HG03159 (cell line): ENCODE results near the gene EWSR1.
"Not testable (repeated sequence)": the region's sequence is repeated elsewhere in the genome, so short reads cannot be mapped to it uniquely, and the experiment has no call there.

Experiments used
- ATAC-seq: cut with Tn5 transposase; IDR thresholded peaks from one replicate; pipeline ENCODE4 v1.9.1; 2021; ENCODE audit warnings: mild to moderate bottlenecking, moderate library complexity; ENCODE audit not compliant: unreplicated experiment

EWSR1 gene

DNA sequence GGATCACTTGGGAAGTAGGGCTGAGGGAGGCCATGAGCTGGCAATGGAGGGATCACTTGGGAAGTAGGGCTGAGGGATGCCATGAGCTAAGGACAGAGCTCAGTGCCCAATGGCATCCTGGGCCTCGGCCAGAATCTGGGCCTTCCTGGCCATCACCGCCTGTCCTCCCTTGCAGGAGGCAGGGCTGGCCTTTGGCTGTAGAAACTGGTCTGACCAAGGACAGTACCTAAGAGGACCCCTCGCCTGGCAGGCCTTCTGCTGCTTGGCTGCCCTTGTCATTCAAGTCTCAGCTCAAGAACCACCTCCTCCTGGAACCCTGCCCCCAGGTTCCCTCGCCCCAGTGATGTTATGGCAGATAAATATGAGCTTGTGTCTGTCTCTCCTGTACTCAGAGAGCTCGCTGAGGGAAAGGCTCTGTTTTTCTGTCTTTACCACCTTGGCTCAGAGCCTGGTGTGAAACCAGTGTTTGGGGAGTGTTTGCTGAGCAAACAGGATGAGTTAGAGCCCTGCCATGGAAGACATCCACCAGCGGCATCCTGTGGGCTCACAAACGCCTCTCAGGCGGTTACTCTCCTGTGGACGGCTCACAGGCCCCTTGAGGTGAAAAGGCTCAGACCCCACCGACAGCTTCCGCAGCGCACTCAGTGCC, 66.8 kb downstream of the EWSR1 start:
- ATAC-seq, result no peak

DNA sequence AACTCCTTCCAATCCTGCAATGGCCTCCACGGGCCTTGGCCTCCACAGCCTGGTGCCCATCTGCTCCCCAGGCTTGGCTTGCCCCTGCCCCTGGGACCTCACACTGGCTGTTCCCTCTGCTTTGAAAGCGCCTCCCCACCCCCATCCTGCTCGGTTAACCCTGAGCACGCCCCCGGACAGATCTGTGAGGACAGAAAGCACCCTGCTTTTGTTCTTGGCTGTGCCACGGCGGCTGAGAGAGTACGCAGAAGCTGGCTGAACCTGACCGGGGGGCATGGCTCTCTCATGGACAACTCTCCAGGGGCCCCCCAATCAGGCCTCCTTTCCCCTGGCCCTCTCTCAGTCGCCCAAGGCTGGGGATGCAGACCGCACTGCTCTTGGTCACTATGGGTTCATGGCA, 67.6 kb downstream of the EWSR1 start:
- no peak for ATAC-seq

DNA sequence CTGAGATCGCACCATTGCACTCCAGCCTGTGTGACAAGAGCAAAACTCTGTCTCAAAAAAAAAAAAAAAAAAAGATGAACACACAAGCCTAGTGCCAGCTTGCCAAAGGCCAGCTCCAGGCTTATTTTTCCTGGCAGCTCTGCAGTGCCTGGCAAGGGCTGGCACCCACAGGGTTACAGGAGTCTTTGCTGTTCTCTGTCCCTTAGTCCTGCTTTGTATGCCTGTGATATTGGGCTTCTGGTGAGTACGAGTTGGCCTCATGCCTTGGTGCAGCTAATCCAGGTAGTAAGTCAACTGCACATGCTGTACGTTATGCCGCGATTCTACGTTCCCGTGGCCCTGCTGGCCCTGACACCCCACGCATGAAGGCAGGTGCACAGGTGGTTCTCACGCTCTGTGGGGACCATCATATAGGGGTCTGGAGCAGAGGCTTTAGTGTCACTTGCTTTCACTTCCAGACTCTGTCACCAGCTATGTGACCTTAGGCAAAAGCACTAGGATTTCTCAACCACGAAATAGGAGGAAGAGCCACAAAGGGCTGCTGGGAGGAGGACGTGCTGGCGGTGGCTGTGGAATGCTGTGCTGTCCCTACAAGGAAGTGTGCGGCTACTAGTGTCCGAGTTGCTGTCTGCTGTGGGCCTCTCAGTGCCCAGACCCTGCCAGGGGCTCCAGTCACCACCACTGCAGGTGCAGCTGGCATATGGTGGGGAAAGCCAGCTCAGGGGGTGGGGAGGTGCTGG, 68.9 kb downstream of the EWSR1 start:
- no peak for ATAC-seq

DNA sequence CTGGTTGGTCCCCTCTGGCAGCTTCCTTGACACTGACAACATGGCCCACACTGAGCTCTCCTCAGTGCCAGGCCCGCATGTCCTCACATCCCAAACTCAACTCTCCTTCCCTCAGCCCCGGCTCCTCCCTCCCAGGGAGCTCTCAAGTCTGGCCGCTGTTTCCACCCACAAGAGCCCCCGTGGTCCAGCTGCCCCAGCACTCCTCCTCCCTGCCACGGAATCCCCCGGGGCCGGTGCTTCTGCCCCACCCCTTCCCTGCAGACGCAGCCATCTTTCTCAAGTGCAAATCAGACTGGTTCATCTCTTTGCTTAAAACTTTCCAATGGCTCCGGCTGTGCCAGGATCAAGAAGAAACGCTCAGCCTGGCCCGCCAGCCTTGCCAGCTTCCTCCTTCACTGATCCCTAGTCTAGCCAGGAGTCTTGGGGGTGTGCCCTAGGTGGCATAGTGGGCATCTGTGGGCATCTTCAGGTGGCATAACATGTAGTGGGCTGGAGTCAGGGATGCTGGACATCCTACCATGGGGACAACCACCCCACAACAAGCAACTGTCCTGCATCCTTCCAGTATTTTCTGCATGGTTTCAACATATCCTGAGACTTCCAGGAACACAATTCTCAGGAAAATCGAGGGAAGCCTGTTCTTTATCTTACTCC, 69.7 kb downstream of the EWSR1 start:
- ATAC-seq, result no peak

DNA sequence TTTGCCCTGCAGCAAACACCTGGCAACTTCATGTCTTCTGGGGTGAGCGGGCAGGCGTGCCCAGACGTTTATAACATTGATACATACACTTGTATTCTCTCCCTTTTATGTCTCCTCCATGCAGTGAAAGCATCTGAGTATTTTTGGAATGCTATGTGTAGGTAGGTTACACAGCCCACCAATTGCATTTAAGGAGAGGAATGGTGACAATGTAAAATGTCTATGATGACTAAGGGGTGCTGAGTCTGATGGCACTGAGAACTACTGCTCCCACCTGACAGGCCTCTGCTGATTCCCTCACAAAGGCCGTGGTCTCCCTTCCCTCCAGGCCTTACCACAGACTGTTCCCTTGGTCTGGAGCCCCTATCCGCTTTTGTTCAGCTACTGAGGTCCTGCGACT, 70.3 kb downstream of the EWSR1 start:
- ATAC-seq, result no peak

DNA sequence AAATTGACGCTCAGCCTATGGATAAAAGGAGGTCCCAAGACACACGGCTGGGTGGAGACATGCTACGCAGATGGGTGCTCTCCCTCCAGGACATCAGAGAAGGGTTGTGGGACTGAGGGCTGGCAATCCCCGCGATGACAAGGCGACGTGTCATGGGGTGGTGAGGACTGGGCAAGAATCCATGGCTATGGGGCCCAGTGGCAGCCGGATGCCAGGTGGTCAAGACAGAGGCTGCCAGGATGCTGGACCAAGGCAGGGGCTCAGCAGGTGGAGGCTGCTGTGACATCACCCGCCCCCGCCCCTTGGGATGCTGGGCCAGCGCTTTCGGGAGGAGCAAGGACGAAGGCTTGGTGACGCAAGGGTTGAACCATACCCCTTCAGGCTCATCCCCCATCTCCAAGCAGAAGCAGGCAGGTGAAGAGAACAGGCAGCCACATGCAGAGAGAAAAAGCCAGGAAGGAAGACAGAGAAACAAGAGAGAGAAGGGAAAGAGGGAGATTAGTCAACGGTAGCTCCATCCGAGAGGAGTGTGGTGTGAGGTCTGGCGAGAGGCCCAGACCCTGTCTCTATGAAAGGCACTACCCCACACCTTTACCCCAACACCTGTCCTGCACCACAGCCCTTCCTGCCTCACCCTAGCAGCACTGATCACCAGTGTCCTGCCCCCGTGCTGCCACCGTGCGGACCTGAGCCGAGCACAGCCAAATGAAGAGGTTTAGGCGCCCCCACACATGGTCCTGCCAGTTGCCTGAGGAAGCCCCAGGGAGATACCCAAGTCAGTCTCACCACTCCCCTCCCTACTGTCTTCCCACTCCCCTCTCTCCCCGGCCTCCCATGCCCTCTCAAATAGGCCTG, 71.5 kb downstream of the EWSR1 start:
- no peak for ATAC-seq

DNA sequence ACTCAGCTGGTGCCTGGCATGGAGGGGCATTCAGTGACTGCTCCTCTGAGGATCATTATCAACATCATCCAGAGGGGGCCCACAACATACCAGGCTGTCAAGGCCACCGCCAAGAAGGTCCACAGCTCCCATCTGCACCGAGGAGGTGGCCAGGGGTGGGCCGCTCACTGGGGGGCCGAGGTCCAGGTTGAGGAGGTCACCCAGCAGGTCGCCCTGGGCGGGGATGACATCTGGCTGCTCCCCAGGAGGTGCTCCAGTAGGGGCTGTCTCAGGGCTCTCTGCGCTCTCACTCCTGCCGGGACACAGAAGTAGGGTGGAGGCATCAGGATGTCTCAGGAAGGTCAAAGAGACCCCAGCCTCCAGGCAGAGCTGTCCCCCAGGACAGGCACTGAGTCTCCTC, 72.5 kb downstream of the EWSR1 start:
- ATAC-seq, result no peak

DNA sequence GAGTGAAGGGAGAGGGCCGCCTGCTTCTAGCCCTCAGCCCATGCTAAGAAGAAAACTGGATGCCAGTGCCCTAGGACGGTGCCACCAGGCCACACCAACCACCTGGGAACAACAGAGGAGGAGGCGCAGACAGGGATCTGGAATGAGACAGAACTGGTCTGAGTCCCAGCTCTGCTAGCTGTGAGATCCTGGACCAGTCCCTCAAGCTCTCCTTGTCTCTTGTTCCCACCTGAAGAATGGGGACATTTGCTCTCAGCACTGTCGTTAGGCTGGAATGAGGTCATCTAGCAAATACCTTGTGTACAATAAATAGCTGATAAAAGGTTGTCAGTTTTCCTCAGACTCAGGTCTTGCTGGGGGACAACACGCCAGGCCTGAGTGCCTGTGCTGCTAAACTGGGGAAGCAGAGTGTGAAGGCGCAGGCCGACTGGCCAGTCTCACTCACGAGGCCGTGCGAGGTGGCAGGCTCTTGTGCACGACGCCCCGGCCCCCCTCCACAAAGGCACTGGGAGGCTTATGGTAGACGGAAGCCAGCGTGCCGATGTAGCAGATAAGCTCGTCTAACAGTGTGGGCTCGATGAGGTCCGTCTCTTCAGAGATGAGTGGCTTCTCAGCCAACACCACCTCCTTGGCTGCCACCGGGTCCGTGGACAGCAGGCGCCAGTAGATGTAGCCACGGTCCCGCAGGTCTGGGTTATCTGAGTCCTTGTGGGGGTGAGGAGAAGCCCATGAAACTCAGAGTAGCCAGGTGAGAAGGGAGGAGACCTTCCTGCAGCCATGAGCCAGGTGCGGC, 73.2 kb downstream of the EWSR1 start:
- ATAC-seq, result no peak

DNA sequence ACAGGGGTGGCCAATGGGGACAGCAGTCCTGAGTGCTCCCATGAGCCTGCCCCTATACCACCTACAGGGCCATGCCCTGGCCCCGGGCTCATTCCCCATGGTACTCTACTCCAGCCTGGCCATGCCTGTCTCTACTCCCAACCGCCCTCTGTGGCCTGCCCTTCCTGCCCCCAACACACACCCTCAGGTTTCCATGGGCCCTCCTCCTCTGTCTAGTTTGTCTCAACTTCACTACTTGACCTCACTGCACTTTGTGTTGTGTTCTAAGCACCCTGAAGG, 73.7 kb downstream of the EWSR1 start:
- ATAC-seq, result no peak

DNA sequence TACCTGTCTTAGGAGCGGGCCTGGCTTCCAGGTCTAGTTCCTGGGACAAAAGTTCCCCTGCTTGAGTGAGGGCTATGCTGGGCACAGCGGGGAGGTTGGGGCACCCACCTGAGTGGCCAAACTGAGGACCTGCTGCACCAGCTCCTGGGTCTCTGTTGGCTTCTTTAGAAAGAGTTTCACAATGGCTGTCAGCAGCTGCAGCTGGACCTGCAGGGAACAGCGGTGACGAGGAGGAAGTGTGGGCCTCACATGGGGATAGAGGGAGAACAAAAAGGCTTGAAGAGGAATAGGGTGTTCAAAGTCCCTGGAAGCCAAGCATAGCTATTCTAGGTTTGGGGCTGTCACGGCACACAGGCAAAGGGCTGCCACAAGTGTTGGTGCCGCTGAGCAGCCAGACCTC, 74.1 kb downstream of the EWSR1 start:
- ATAC-seq, result no peak

DNA sequence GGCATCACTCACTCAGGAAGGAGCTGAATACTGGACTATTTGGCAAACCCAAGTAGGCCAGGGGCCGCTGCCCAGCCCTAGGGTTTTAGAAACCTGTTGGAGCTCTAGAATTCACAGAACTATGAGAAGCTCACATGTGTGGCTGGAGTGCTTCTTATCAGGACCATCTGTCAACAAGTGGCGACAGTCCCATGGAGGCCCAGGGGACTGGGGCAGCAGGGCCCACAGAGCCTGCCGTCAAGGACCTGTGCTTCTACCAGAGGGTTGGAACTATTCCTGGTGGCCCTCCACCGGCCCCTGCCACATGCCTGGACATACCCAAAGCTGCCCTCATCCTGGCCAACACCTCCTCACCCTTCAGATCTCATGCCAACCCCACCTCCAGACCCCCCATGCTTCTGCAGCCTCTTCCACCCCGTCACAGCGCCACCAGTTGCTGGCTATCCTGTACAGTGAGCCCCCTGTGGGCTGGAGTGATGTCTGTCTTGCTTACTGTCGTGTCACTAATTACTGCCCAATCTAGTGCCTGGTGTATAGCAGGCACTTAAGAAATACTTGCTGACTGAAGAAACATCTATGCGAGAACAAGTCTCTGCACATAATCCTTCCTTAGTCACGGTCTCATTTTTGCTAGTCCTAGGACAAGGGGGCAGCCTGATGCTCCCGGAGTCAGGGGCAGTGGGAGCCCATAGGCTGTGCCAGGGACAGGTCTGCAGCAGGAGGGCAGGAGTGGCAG, 74.7 kb downstream of the EWSR1 start:
- ATAC-seq, result no peak

DNA sequence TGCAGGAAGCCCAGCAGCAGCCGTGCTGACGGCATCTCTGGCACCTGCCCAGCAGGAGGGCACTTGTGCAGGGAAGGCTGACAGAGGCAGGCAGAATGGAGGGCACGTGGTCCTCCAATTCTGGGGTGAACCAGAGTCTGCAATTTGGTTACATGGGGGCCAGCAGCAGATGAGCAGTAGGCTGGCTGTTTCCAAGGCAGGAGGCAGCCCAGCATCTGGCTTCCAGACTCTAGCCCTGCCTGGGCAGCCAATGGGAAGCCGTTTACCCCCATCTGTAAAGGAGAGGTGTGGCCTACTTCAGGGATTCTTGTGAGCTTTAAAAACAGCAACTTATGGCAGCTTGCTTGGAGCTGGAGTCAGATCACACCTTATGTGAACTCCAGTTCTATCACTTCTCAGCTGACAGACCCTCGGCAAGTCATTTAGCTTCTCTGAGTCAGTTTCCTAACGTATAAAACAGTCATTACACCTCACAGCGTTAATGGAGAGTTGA, 75.3 kb downstream of the EWSR1 start:
- no peak for ATAC-seq

DNA sequence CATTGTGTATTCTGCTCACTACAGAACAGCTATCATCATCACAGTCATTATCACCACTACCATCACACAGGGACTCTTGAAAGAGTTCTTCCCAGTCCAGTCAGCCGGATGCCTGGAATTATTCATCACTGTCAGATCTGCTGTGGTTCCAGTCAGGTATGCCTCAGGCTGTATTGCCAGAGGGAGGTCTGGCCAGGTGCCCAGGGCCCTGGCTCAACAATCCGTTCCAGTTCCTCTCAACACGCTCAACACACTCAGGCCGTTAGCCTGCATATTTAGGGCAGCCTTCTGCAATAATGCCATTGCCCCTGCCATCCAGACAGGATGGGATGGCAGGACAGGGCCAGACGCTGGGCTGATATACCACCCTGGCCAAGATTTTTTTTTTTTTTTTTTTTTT, 76.1 kb downstream of the EWSR1 start:
- no peak for ATAC-seq

DNA sequence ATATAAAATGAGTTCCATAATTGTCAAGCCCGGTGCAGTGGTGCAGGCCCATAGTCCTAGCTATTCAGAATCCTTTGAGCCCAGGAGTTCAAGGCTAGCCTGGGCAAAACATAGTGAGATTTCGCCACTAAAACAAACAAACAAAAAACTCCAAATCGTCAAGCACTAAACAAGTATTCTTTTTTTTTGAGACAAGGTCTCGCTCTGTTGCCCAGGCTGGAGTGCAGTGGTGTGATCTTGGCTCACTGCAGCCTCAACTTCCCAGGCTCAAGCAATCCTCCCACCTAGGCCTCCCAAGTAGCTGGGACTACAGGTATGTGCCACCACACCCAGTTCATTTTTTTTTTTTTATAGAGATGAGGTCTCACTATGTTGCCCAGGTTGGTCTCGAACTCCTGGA, 76.8 kb downstream of the EWSR1 start:
- not testable (repeated sequence) for ATAC-seq

DNA sequence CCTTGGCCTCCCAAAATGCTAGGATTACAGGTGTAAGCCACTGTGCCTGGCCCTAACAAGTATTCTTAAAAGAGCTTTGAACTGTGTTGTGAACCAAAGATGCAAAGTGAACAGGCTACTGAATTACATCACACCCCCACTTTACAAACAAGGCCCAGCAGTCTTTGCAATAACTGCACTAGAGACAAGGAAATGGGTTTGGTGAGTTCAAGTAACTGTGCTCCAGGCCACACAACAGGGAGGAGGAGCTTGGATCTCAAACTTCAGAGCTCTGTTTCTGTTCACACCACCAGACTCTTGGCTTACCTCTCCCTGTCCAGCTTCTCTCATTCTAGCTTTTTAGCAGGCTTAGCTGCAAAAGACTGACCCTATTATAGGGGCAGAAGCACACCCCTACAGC, 77.9 kb downstream of the EWSR1 start:
- no peak for ATAC-seq

DNA sequence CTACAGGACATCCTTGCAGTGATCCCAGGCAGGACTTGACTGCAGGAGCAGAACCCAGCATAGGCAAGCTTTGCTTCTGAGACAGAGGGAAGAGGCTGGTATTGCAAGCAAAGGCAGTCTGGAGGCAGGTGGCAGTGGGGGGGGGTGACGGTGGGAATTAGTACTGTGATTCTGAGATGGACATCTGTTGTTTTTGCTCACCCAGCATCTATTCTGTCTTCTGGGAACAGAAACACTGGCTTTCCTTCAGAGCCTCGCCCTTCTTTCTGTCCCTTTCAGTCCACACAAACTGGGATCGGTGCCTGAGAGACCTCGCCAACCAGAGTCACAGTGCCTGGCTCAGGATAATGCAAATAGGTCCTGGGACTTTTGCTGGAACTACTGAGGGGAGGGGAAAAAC, 78.6 kb downstream of the EWSR1 start:
- ATAC-seq, result no peak

DNA sequence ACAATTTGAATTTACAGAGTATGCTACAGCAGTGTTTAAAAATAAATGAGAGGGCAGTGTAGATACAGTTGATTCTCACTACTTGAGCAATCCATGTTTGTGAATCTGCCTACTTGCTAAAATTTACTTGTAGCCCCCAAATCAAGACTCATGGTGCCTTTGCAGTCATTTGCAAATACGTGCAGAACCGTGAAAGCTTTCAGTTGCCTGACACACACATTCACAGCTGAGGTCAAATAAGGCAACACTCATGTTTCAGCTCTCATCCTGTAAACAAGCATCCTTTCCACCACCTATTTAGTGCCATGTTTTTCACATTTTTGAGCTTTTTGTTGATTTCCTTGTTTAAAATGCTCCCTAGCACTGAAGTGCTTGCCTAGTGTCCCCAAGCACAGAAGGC, 80.0 kb downstream of the EWSR1 start:
- no peak for ATAC-seq

DNA sequence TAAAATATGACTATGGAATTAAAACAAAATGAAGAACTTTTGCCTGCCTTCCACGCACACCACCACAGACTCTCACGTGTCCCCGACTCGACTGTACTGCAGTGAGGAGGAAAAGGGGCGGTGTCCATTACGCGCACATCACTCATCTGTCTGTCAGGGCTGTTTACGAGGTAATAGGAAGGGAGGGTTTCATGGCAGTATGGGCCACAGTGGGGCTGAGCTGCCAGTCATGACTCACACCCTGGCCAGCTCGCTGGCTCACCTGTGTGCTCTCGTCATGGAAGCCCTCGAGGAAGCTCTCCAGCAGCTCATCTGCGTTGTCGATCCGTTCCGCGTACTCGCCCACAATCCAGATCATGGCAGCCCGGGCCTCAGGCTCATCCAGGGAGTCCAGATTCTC, 80.9 kb downstream of the EWSR1 start:
- no peak for ATAC-seq
